ENCODE measurements around the gene AGPAT1. TPM values are rescaled to one million over a fixed set of nuclear protein-coding genes. Genes with fewer than 3 reads are reported as not detected.
A peak's percentile ranks its signal among the peaks of the same experiment; 100 is the strongest.

Gene AGPAT1
- total and polyA plus RNA-seq, 7 experiments from 2014 or later = 19.3 to 46.1 (median 29.7) TPM

GRCh38 chr6:32128751-32129296 is 47.1 kb downstream of the AGPAT1 start:
- DNase-seq (no peak), ATAC-seq (no peak)
- peak overlapping the region; percentile 83 to 98 (median 97) for H3K27ac Mint-ChIP-seq
- Histone ChIP-seq H3K9me3 (ENCODE audit: control insufficient read depth in 2 of 3, low read length in 3 of 3) (no peaks in the 10 kb centered on the region), H3K36me3 (ENCODE audit: control insufficient read depth in 2 of 3, insufficient read depth in 3 of 3, low read length in 3 of 3) (peaks cover 7 to 29% (median 9%) of the 10 kb centered on the region in 3 experiments), H3K27me3 (ENCODE audit: control insufficient read depth in 2 of 2, insufficient read depth in 2 of 2, low read length in 2 of 2) (no peaks in the 10 kb centered on the region), H3K27ac (ENCODE audit: low read depth, low read length) (peak overlapping the region; percentile 60), H3K4me1 (ENCODE audit: control insufficient read depth in 2 of 2, insufficient read depth in 2 of 2, low read length in 2 of 2) (peaks cover 33% of the 10 kb centered on the region in 2 donors), H3K4me3 (ENCODE audit: low read length) (peak overlapping the region; percentile 36)
- H3K36me3 Mint-ChIP-seq = peaks cover 4 to 20% (median 17%) of the 10 kb centered on the region in 5 donors
- H3K9me3 Mint-ChIP-seq = peaks cover 0 to 2% (median 0%) of the 10 kb centered on the region in 11 donors
- peaks cover 34 to 61% (median 51%) of the 10 kb centered on the region in 7 donors for H3K4me1 Mint-ChIP-seq
- POLR2A ChIA-PET = interaction anchor here (0.6 to 5.1 kb wide), 12 partner anchors 10 to 1320 kb away, joined by 3 to 79 read pairs (median 4); partner anchors contain the start of genes AGPAT1, GPSM3, NELFE and PBX2
- CTCF ChIA-PET = interaction anchor here (0.8 to 1.9 kb wide), 9 partner anchors 10 to 399 kb away, joined by 3 to 6 read pairs (median 3); partner anchors contain the start of genes GPSM3 and PRRT1
- H3K27me3 Mint-ChIP-seq = peaks cover 0 to 5% (median 0%) of the 10 kb centered on the region in 5 donors
- peak overlapping the region; percentile 96 to 100 (median 98) for H3K4me3 Mint-ChIP-seq
- intact Hi-C loops (cut with micrococcal nuclease) = loop anchor here (1.0 to 5.0 kb wide), 11 partner anchors 10 to 1916 kb away; partner anchors contain the start of genes GPANK1 (in 1 of the 2), KIFC1 (in 1 of the 2), LEMD2 (in 1 of the 2) and PBX2 (in 1 of the 2)

- peaks cover 33% of the 10 kb centered on the region in 2 donors for H3K4me1 ChIP-seq (ENCODE audit: control insufficient read depth in 2 of 2, insufficient read depth in 2 of 2, low read length in 2 of 2)
- peaks cover 0 to 4% (median 0%) of the 10 kb centered on the region in 5 donors for H3K27me3 Mint-ChIP-seq
- H3K27ac Mint-ChIP-seq = peak within 1 kb of the TSS; percentile 83 to 98 (median 97)
- POLR2A ChIA-PET = interaction anchor here (0.6 to 5.1 kb wide), 12 partner anchors 9 to 1321 kb away, joined by 3 to 79 read pairs (median 4); partner anchors contain the start of genes AGPAT1, GPSM3, PBX2 and PRRT1
- H3K4me3 ChIP-seq (ENCODE audit: low read length) = peak within 1 kb of the TSS; percentile 96
- no peaks in the 10 kb centered on the region for H3K9me3 ChIP-seq (ENCODE audit: control insufficient read depth in 2 of 3, low read length in 3 of 3)
- peaks cover 0 to 2% (median 0%) of the 10 kb centered on the region in 11 donors for H3K9me3 Mint-ChIP-seq
- peaks cover 7 to 34% (median 9%) of the 10 kb centered on the region in 3 experiments for H3K36me3 ChIP-seq (ENCODE audit: control insufficient read depth in 2 of 3, insufficient read depth in 3 of 3, low read length in 3 of 3)
- peaks cover 4 to 24% (median 17%) of the 10 kb centered on the region in 5 donors for H3K36me3 Mint-ChIP-seq
- intact Hi-C loops (cut with micrococcal nuclease) = loop anchor here (1.0 to 5.0 kb wide), 11 partner anchors 9 to 1915 kb away; partner anchors contain the start of genes GPANK1 (in 1 of the 2), KIFC1 (in 1 of the 2), LEMD2 (in 1 of the 2) and PBX2 (in 1 of the 2)
- H3K4me3 Mint-ChIP-seq = peak within 1 kb of the TSS; percentile 96 to 100 (median 98)
- H3K27me3 ChIP-seq (ENCODE audit: control insufficient read depth in 2 of 2, insufficient read depth in 2 of 2, low read length in 2 of 2) = no peaks in the 10 kb centered on the region
- CTCF ChIA-PET = interaction anchor here (0.6 to 1.2 kb wide), 7 partner anchors 9 to 1118 kb away, joined by 3 to 4 read pairs (median 3); no protein-coding TSS in a partner anchor
- H3K27ac ChIP-seq (ENCODE audit: low read depth, low read length) = peak within 1 kb of the TSS; percentile 92
- peak; percentile 80 to 100 (median 96) for DNase-seq
- ATAC-seq = peak; percentile 97
- H3K4me1 Mint-ChIP-seq = peaks cover 38 to 66% (median 53%) of the 10 kb centered on the region in 7 donors
These were observed 47.9 kb downstream of the AGPAT1 start, which contains the start of gene ATF6B for GRCh38 chr6:32127717-32128592. ATF6B (minus strand) TSS chr6:32128246; CDS start chr6:32128207, 39 bp downstream.

- Mint-ChIP-seq H3K27me3 (peaks cover 0 to 3% (median 0%) of the 10 kb centered on the region in 5 donors), H3K4me1 (peaks cover 38 to 66% (median 53%) of the 10 kb centered on the region in 7 donors), H3K9me3 (peaks cover 0 to 2% (median 0%) of the 10 kb centered on the region in 11 donors), H3K27ac (peak overlapping the region; percentile 83 to 98 (median 97)), H3K4me3 (peak overlapping the region; percentile 96 to 100 (median 98)), H3K36me3 (peaks cover 4 to 24% (median 17%) of the 10 kb centered on the region in 5 donors)
- Histone ChIP-seq H3K9me3 (ENCODE audit: control insufficient read depth in 2 of 3, low read length in 3 of 3) (no peaks in the 10 kb centered on the region), H3K4me3 (ENCODE audit: low read length) (peak overlapping the region; percentile 96), H3K4me1 (ENCODE audit: control insufficient read depth in 2 of 2, insufficient read depth in 2 of 2, low read length in 2 of 2) (peaks cover 33% of the 10 kb centered on the region in 2 donors), H3K36me3 (ENCODE audit: control insufficient read depth in 2 of 3, insufficient read depth in 3 of 3, low read length in 3 of 3) (peaks cover 7 to 40% (median 9%) of the 10 kb centered on the region in 3 experiments), H3K27ac (ENCODE audit: low read depth, low read length) (peak overlapping the region; percentile 92), H3K27me3 (ENCODE audit: control insufficient read depth in 2 of 2, insufficient read depth in 2 of 2, low read length in 2 of 2) (no peaks in the 10 kb centered on the region)
- intact Hi-C loops (cut with micrococcal nuclease) = loop anchor here (5.0 kb wide), 3 partner anchors 715 to 1265 kb away; partner anchors contain the start of genes KIFC1 (in 1 of the 2) and PSMB8 (in 1 of the 2)
- no peak for ATAC-seq
- POLR2A ChIA-PET = interaction anchor here (1.3 to 5.1 kb wide), 6 partner anchors 8 to 844 kb away, joined by 3 to 79 read pairs (median 15); partner anchors contain the start of genes AGPAT1, GPSM3, PBX2 and RNF5
- no peak for DNase-seq
- CTCF ChIA-PET = interaction anchor here (0.6 to 1.2 kb wide), 4 partner anchors 67 to 1348 kb away, joined by 3 to 4 read pairs (median 4); no protein-coding TSS in a partner anchor
These were observed 48.5 kb downstream of the AGPAT1 start for GRCh38 chr6:32127409-32127716.

- ChIA-PET CTCF (interaction anchor here (0.6 to 1.2 kb wide), 2 partner anchors 71 to 1348 kb away, joined by 3 to 4 read pairs; no protein-coding TSS in a partner anchor), POLR2A (interaction anchor here (1.3 to 5.1 kb wide), 5 partner anchors 8 to 844 kb away, joined by 3 to 79 read pairs (median 21); partner anchors contain the start of genes AGPAT1, GPSM3, PBX2 and RNF5)
- Histone ChIP-seq H3K27ac (ENCODE audit: low read depth, low read length) (peak overlapping the region; percentile 92), H3K4me3 (ENCODE audit: low read length) (peak overlapping the region; percentile 96), H3K36me3 (ENCODE audit: control insufficient read depth in 2 of 3, insufficient read depth in 3 of 3, low read length in 3 of 3) (peaks cover 12 to 45% (median 13%) of the 10 kb centered on the region in 3 experiments), H3K4me1 (ENCODE audit: control insufficient read depth in 2 of 2, insufficient read depth in 2 of 2, low read length in 2 of 2) (peaks cover 33% of the 10 kb centered on the region in 2 donors), H3K9me3 (ENCODE audit: control insufficient read depth in 2 of 3, low read length in 3 of 3) (no peaks in the 10 kb centered on the region), H3K27me3 (ENCODE audit: control insufficient read depth in 2 of 2, insufficient read depth in 2 of 2, low read length in 2 of 2) (no peaks in the 10 kb centered on the region)
- peaks cover 38 to 66% (median 53%) of the 10 kb centered on the region in 7 donors for H3K4me1 Mint-ChIP-seq
- no peaks in the 10 kb centered on the region for H3K27me3 Mint-ChIP-seq
- H3K36me3 Mint-ChIP-seq = peaks cover 7 to 28% (median 21%) of the 10 kb centered on the region in 5 donors
- intact Hi-C loops (cut with micrococcal nuclease) = loop anchor here (5.0 kb wide), 3 partner anchors 715 to 1265 kb away; partner anchors contain the start of genes KIFC1 (in 1 of the 2) and PSMB8 (in 1 of the 2)
- DNase-seq (no peak), ATAC-seq (no peak)
- H3K9me3 Mint-ChIP-seq = peaks cover 0 to 2% (median 0%) of the 10 kb centered on the region in 11 donors
- peak overlapping the region in 8 of 9 donors; percentile 83 to 98 (median 97) for H3K27ac Mint-ChIP-seq
- H3K4me3 Mint-ChIP-seq = peak overlapping the region; percentile 96 to 100 (median 98)
These were observed 49.0 kb downstream of the AGPAT1 start for GRCh38 chr6:32126880-32127279.

- POLR2A ChIA-PET = no interaction called here
- peak overlapping the region in 1 of 9 donors; percentile 16 for H3K27ac Mint-ChIP-seq
- H3K27ac ChIP-seq (ENCODE audit: low read depth, low read length) = no peak overlapping the region
- no peaks in the 10 kb centered on the region for H3K9me3 Mint-ChIP-seq
- no peaks in the 10 kb centered on the region for H3K27me3 Mint-ChIP-seq
- no peaks in the 10 kb centered on the region for H3K9me3 ChIP-seq (ENCODE audit: control insufficient read depth in 2 of 3, low read length in 3 of 3)
- H3K4me1 Mint-ChIP-seq = peaks cover 33 to 54% (median 46%) of the 10 kb centered on the region in 7 donors
- no peak overlapping the region for H3K4me3 ChIP-seq (ENCODE audit: low read length)
- H3K36me3 Mint-ChIP-seq = peaks cover 7 to 47% (median 31%) of the 10 kb centered on the region in 5 donors
- peak overlapping the region in 1 of 10 donors; percentile 53 for H3K4me3 Mint-ChIP-seq
- DNase-seq (no peak), ATAC-seq (no peak)
- H3K27me3 ChIP-seq (ENCODE audit: control insufficient read depth in 2 of 2, insufficient read depth in 2 of 2, low read length in 2 of 2) = no peaks in the 10 kb centered on the region
- CTCF ChIA-PET = no interaction called here
- intact Hi-C loops (cut with micrococcal nuclease) = no loop called here
- H3K36me3 ChIP-seq (ENCODE audit: control insufficient read depth in 2 of 3, insufficient read depth in 3 of 3, low read length in 3 of 3) = peaks cover 17 to 70% (median 24%) of the 10 kb centered on the region in 3 experiments
- peaks cover 19 to 21% of the 10 kb centered on the region in 2 donors for H3K4me1 ChIP-seq (ENCODE audit: control insufficient read depth in 2 of 2, insufficient read depth in 2 of 2, low read length in 2 of 2)
These were observed 52.2 kb downstream of the AGPAT1 start for GRCh38 chr6:32123681-32124080.

All from naive thymus-derived CD4-positive, alpha-beta T cell (primary cell).